GM23338 (cell line): ENCODE data around the gene TXNDC12. TPM values are rescaled to one million over a fixed set of nuclear protein-coding genes. Genes with fewer than 3 reads are reported as not detected.

Experiments used
- ATAC-seq: fragments of 200-7000 bp; cut with Tn5 transposase; 3 replicates; pipeline ENCODE4 v1.9.1; 2020
- DNase-seq: peaks from one replicate; pipeline ENCODE4 v3.0.0-alpha.2; 2015; ENCODE audit warnings: low spot score
- H2AFZ ChIP-seq: fragments of 200-600 bp; sonication (generic); 2 replicates; pipeline ENCODE4 v1.8.0; 2016; ENCODE audit warnings: antibody characterized with exemption, mild to moderate bottlenecking, moderate library complexity
- H3F3A ChIP-seq: fragments of 200-600 bp; sonication (generic); replicated peaks from 2 replicates; pipeline ENCODE4 v1.8.0; 2017; ENCODE audit warnings: antibody characterized with exemption, mixed run types, low read depth
- H3K27ac ChIP-seq: fragments of 200-600 bp; sonication (generic); 2 replicates; pipeline ENCODE4 v1.6.1; 2016; ENCODE audit warnings: low read depth
- H3K27me3 ChIP-seq: fragments of 200-600 bp; sonication (generic); 2 replicates; pipeline ENCODE4 v1.8.0; 2016; ENCODE audit warnings: mild to moderate bottlenecking, mixed run types, moderate library complexity; ENCODE audit not compliant: insufficient read depth
- H3K36me3 ChIP-seq: fragments of 200-600 bp; sonication (generic); 2 replicates; pipeline ENCODE4 v1.8.0; 2016; ENCODE audit warnings: mild to moderate bottlenecking; ENCODE audit not compliant: insufficient read depth
- H3K4me1 ChIP-seq: fragments of 200-600 bp; sonication (generic); 2 replicates; pipeline ENCODE4 v1.8.0; 2016; ENCODE audit warnings: mild to moderate bottlenecking, moderate library complexity; ENCODE audit not compliant: insufficient read depth
- H3K4me2 ChIP-seq: fragments of 200-600 bp; sonication (generic); 2 replicates; pipeline ENCODE4 v1.7.1; 2017; ENCODE audit warnings: mixed run types
- H3K4me3 ChIP-seq: fragments of 200-600 bp; sonication (generic); 2 replicates; pipeline ENCODE4 v1.6.1; 2016; ENCODE audit warnings: mixed run types
- H3K79me2 ChIP-seq: fragments of 200-600 bp; sonication (generic); replicated peaks from 2 replicates; pipeline ENCODE4 v1.8.0; 2017; ENCODE audit warnings: mild to moderate bottlenecking; ENCODE audit not compliant: insufficient read depth
- H3K9me2 ChIP-seq: fragments of 200-600 bp; sonication (generic); 2 replicates; pipeline ENCODE4 v1.8.0; 2017; ENCODE audit not compliant: insufficient read depth
- H4K20me1 ChIP-seq: fragments of 200-600 bp; sonication (generic); replicated peaks from 2 replicates; pipeline ENCODE4 v1.8.0; 2017; ENCODE audit warnings: mild to moderate bottlenecking; ENCODE audit not compliant: insufficient read depth
- H3K27ac Mint-ChIP-seq: 2 replicates; pipeline ENCODE4 v1.8.0; 2020; ENCODE audit warnings: inconsistent platforms, mild to moderate bottlenecking, moderate library complexity, mixed read lengths
- H3K27me3 Mint-ChIP-seq: 3 replicates; pipeline ENCODE4 v1.8.0; 2022; ENCODE audit warnings: low read depth, mild to moderate bottlenecking, moderate library complexity, mixed read lengths, inconsistent platforms; ENCODE audit not compliant: insufficient read depth, poor library complexity
- H3K36me3 Mint-ChIP-seq: 3 replicates; pipeline ENCODE4 v1.8.0; 2021; ENCODE audit warnings: low read depth, mild to moderate bottlenecking, inconsistent platforms, moderate library complexity, mixed read lengths
- H3K4me1 Mint-ChIP-seq: 3 replicates; pipeline ENCODE4 v1.8.0; 2020; ENCODE audit warnings: mild to moderate bottlenecking, inconsistent platforms, mixed read lengths
- H3K4me3 Mint-ChIP-seq: 3 replicates; pipeline ENCODE4 v1.8.0; 2021; ENCODE audit warnings: moderate library complexity, mild to moderate bottlenecking, inconsistent platforms, mixed read lengths
- H3K9me3 Mint-ChIP-seq: 3 replicates; pipeline ENCODE4 v1.8.0; 2020; ENCODE audit warnings: moderate library complexity, mild to moderate bottlenecking, inconsistent platforms, mixed read lengths
- CREB1 ChIP-seq: fragments of 250-450 bp; sonication (Bioruptor Pico); IDR thresholded peaks from 2 replicates; pipeline ENCODE4 v1.5.0; 2020; ENCODE audit warnings: low read depth, mild to moderate bottlenecking, moderate library complexity
- CTCF ChIP-seq, 2 experiments: fragments of 200-600 bp in 1 of 2; sonication (generic) in 1 of 2; conservative IDR thresholded peaks; 2 replicates each; pipeline versions ENCODE4 v1.5.1 to v1.6.1; 2016 to 2017; ENCODE audit warnings: antibody characterized with exemption in 2 of 2, low read depth in 2 of 2, mild to moderate bottlenecking in 2 of 2, moderate library complexity in 1 of 2
- ETS1 ChIP-seq: IDR thresholded peaks from 2 replicates; pipeline ENCODE4 v1.6.1; 2016; ENCODE audit warnings: antibody characterized with exemption
- EZH2 ChIP-seq: fragments of 200-600 bp; sonication (generic); IDR thresholded peaks from one replicate; pipeline ENCODE4 v1.8.0; 2017; ENCODE audit warnings: antibody characterized with exemption, mild to moderate bottlenecking, low read depth; ENCODE audit not compliant: unreplicated experiment
- EZH2phosphoT487 ChIP-seq: fragments of 200-600 bp; sonication (generic); IDR thresholded peaks from one replicate; pipeline ENCODE4 v1.8.1; 2018; ENCODE audit warnings: antibody characterized with exemption; ENCODE audit not compliant: unreplicated experiment
- JUNB ChIP-seq: IDR thresholded peaks from one replicate; pipeline ENCODE4 v1.6.1; 2016; ENCODE audit warnings: antibody characterized with exemption; ENCODE audit not compliant: unreplicated experiment
- NANOG ChIP-seq: IDR thresholded peaks from 2 replicates; pipeline ENCODE4 v1.6.1; 2016; ENCODE audit warnings: antibody characterized with exemption, borderline replicate concordance
- POLR2AphosphoS5 ChIP-seq: IDR thresholded peaks from 2 replicates; pipeline ENCODE4 v1.6.1; 2016; ENCODE audit warnings: antibody characterized with exemption, low read depth
- STAT1 ChIP-seq: IDR thresholded peaks from one replicate; pipeline ENCODE4 v1.6.1; 2016; ENCODE audit warnings: antibody characterized with exemption; ENCODE audit not compliant: unreplicated experiment
- ZNF114 ChIP-seq: fragments of 250-450 bp; sonication (Bioruptor Pico); IDR thresholded peaks from 2 replicates; pipeline ENCODE4 v1.5.0; 2020; ENCODE audit warnings: mild to moderate bottlenecking, moderate library complexity
- ZNF331 ChIP-seq: fragments of 250-450 bp; sonication (Bioruptor Pico); IDR thresholded peaks from 2 replicates; pipeline ENCODE4 v1.5.0; 2020; ENCODE audit warnings: low read depth, mild to moderate bottlenecking, moderate library complexity
- polyA plus RNA-seq: library from polyadenylated mRNA; unstranded; fragments of >200 nt; fragmentation: Nextera tagmentation; extraction: Ambion mirVana; gene quantifications from 2 replicates; pipeline ENCODE4 v1.2.1, GENCODE V29; 2016
- total RNA-seq: library from RNA; depleted of rRNA; stranded (reverse); fragments of >200 nt; shearing (Covaris generic); gene quantifications from 2 replicates; pipeline ENCODE4 v1.2.3, GENCODE V29; 2014
- TF ChIP-seq, protein P1 (sequence below): fragments of 250-450 bp; sonication (Bioruptor Pico); IDR thresholded peaks from 2 replicates; pipeline ENCODE4 v1.5.0; 2020; ENCODE audit warnings: mild to moderate bottlenecking, moderate library complexity
- TF ChIP-seq, protein P2 (sequence below): IDR thresholded peaks from one replicate; pipeline ENCODE4 v1.6.1; 2018; ENCODE audit warnings: antibody characterized with exemption; ENCODE audit not compliant: unreplicated experiment

Gene TXNDC12
- total and polyA plus RNA-seq, 2 experiments from 2014 or later: 68.9 to 88.2 TPM

DNA sequence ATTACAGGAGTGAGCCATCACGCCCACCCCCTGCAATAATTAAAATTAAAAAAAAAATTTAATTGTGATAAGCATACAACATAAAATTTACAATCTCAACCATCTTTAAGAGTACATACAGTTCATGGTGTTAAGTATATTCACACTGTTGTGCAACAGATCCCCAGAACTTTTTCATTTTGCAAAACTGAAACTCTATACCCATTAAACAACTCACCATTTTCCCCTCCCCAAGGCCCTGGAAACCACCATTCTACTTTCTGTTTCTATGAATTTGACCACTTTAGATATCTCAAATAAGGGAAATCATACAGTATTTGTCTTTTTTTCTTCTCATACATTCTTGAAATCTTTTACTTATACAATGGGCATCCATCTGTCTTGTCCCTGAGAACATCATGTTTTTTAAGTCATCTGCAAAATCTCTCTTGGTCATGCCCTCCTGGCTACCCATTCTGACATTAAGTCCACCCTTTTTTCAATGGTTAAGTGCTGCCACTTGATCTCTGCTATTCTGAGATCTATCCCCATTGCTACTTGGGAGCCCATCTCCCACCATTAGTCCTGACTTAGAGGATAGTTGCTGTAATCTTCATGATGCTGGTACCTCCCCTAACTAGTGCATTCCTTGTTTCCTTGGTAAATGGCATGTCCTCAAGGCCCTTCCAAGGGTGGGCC lies 47.5 kb upstream of the TXNDC12 start:
- H3K4me1 Mint-ChIP-seq: no peaks in the 10 kb centered on the region
- TF ChIP-seq POLR2AphosphoS5: no peak
- TF ChIP-seq EZH2phosphoT487: no peak
- TF ChIP-seq, protein P1, sequence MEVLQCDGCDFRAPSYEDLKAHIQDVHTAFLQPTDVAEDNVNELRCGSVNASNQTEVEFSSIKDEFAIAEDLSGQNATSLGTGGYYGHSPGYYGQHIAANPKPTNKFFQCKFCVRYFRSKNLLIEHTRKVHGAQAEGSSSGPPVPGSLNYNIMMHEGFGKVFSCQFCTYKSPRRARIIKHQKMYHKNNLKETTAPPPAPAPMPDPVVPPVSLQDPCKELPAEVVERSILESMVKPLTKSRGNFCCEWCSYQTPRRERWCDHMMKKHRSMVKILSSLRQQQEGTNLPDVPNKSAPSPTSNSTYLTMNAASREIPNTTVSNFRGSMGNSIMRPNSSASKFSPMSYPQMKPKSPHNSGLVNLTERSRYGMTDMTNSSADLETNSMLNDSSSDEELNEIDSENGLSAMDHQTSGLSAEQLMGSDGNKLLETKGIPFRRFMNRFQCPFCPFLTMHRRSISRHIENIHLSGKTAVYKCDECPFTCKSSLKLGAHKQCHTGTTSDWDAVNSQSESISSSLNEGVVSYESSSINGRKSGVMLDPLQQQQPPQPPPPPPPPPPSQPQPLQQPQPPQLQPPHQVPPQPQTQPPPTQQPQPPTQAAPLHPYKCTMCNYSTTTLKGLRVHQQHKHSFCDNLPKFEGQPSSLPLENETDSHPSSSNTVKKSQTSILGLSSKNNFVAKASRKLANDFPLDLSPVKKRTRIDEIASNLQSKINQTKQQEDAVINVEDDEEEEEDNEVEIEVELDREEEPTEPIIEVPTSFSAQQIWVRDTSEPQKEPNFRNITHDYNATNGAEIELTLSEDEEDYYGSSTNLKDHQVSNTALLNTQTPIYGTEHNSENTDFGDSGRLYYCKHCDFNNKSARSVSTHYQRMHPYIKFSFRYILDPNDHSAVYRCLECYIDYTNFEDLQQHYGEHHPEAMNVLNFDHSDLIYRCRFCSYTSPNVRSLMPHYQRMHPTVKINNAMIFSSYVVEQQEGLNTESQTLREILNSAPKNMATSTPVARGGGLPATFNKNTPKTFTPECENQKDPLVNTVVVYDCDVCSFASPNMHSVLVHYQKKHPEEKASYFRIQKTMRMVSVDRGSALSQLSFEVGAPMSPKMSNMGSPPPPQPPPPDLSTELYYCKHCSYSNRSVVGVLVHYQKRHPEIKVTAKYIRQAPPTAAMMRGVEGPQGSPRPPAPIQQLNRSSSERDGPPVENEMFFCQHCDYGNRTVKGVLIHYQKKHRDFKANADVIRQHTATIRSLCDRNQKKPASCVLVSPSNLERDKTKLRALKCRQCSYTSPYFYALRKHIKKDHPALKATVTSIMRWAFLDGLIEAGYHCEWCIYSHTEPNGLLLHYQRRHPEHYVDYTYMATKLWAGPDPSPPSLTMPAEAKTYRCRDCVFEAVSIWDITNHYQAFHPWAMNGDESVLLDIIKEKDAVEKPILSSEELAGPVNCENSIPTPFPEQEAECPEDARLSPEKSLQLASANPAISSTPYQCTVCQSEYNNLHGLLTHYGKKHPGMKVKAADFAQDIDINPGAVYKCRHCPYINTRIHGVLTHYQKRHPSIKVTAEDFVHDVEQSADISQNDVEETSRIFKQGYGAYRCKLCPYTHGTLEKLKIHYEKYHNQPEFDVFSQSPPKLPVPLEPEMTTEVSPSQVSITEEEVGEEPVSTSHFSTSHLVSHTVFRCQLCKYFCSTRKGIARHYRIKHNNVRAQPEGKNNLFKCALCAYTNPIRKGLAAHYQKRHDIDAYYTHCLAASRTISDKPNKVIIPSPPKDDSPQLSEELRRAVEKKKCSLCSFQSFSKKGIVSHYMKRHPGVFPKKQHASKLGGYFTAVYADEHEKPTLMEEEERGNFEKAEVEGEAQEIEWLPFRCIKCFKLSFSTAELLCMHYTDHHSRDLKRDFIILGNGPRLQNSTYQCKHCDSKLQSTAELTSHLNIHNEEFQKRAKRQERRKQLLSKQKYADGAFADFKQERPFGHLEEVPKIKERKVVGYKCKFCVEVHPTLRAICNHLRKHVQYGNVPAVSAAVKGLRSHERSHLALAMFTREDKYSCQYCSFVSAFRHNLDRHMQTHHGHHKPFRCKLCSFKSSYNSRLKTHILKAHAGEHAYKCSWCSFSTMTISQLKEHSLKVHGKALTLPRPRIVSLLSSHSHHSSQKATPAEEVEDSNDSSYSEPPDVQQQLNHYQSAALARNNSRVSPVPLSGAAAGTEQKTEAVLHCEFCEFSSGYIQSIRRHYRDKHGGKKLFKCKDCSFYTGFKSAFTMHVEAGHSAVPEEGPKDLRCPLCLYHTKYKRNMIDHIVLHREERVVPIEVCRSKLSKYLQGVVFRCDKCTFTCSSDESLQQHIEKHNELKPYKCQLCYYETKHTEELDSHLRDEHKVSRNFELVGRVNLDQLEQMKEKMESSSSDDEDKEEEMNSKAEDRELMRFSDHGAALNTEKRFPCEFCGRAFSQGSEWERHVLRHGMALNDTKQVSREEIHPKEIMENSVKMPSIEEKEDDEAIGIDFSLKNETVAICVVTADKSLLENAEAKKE (CRISPR knock-in tag): no peak
- TF ChIP-seq ETS1: no peak
- no peak for TF ChIP-seq ZNF114
- TF ChIP-seq EZH2: no peak
- TF ChIP-seq ZNF331 (CRISPR knock-in tag): no peak
- TF ChIP-seq, protein P2, sequence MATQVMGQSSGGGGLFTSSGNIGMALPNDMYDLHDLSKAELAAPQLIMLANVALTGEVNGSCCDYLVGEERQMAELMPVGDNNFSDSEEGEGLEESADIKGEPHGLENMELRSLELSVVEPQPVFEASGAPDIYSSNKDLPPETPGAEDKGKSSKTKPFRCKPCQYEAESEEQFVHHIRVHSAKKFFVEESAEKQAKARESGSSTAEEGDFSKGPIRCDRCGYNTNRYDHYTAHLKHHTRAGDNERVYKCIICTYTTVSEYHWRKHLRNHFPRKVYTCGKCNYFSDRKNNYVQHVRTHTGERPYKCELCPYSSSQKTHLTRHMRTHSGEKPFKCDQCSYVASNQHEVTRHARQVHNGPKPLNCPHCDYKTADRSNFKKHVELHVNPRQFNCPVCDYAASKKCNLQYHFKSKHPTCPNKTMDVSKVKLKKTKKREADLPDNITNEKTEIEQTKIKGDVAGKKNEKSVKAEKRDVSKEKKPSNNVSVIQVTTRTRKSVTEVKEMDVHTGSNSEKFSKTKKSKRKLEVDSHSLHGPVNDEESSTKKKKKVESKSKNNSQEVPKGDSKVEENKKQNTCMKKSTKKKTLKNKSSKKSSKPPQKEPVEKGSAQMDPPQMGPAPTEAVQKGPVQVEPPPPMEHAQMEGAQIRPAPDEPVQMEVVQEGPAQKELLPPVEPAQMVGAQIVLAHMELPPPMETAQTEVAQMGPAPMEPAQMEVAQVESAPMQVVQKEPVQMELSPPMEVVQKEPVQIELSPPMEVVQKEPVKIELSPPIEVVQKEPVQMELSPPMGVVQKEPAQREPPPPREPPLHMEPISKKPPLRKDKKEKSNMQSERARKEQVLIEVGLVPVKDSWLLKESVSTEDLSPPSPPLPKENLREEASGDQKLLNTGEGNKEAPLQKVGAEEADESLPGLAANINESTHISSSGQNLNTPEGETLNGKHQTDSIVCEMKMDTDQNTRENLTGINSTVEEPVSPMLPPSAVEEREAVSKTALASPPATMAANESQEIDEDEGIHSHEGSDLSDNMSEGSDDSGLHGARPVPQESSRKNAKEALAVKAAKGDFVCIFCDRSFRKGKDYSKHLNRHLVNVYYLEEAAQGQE: no peak
- no peak for TF ChIP-seq STAT1
- no peak for TF ChIP-seq NANOG
- no peak for TF ChIP-seq CTCF (conservative IDR thresholded peaks at IDR 0.05; ENCODE audit: low read depth in 2 of 2)
- no peak for TF ChIP-seq CREB1 (CRISPR knock-in tag)
- TF ChIP-seq JUNB: no peak
- no peak overlapping the region for H3K4me2 ChIP-seq
- no peaks in the 10 kb centered on the region for H3K36me3 ChIP-seq
- H3K27ac ChIP-seq: no peak overlapping the region
- H3K9me3 Mint-ChIP-seq: no peaks in the 10 kb centered on the region
- no peak overlapping the region for H3K4me3 ChIP-seq
- H3K4me1 ChIP-seq: no peaks in the 10 kb centered on the region
- no peaks in the 10 kb centered on the region for H3K79me2 ChIP-seq
- H3K4me3 Mint-ChIP-seq: no peak overlapping the region
- no peaks in the 10 kb centered on the region for H3K27me3 ChIP-seq
- H3K27me3 Mint-ChIP-seq: peaks cover 2% of the 10 kb centered on the region
- DNase-seq (no peak), ATAC-seq (no peak)
- no peaks in the 10 kb centered on the region for H3F3A ChIP-seq
- H3K36me3 Mint-ChIP-seq: no peaks in the 10 kb centered on the region
- peak overlapping the region; percentile 69; the same call in 1 of the 2 replicates for H2AFZ ChIP-seq
- H3K9me2 ChIP-seq: peaks cover 4% of the 10 kb centered on the region
- H3K27ac Mint-ChIP-seq: no peak overlapping the region
- no peaks in the 10 kb centered on the region for H4K20me1 ChIP-seq
